Ovary (tissue), 9 donors: ENCODE results near the gene SPRED3. TPM values are rescaled to one million over a fixed set of nuclear protein-coding genes. Genes with fewer than 3 reads are reported as not detected.
"Not testable (repeated sequence)": the region's sequence is repeated elsewhere in the genome, so short reads cannot be mapped to it uniquely, and the experiment has no call there.

Experiments used
- DNase-seq, 5 donors: peaks; one replicate each; pipeline ENCODE4 v3.0.0-alpha.2; 2019 to 2020
- H3K27ac ChIP-seq, 2 donors: fragments of 200-600 bp; one replicate each; pipeline versions ENCODE4 v1.5.1 to v1.8.0; 2019 to 2022
- H3K27me3 ChIP-seq: fragments of 200-600 bp; one replicate; pipeline ENCODE4 v1.8.0; 2022
- H3K36me3 ChIP-seq: fragments of 200-600 bp; sonication (generic); one replicate; pipeline ENCODE4 v1.5.1; 2019
- H3K4me1 ChIP-seq: one replicate; pipeline ENCODE4 v1.8.1; 2013; ENCODE audit warnings: mild to moderate bottlenecking, moderate library complexity; ENCODE audit not compliant: insufficient read depth
- H3K4me3 ChIP-seq: fragments of 200-600 bp; sonication (generic); one replicate; pipeline ENCODE4 v1.5.1; 2017
- H3K9me3 ChIP-seq, 2 donors: fragments of 200-600 bp in 1 of 2; sonication (generic) in 1 of 2; one replicate each; pipeline versions ENCODE4 v1.5.1 to v1.8.1; 2013 to 2019; ENCODE audit warnings: mild to moderate bottlenecking in 1 of 2, moderate library complexity in 1 of 2
- CTCF ChIP-seq, 3 donors: fragments of 450-650 bp in 2 of 3; fragments of 200-600 bp in 1 of 3; IDR thresholded peaks; one replicate each; pipeline versions ENCODE4 v1.5.1 to v1.8.0; 2016 to 2022; ENCODE audit warnings: antibody characterized with exemption in 3 of 3, mild to moderate bottlenecking in 1 of 3
- EP300 ChIP-seq: sonication (generic); formaldehyde crosslinking; IDR thresholded peaks from one replicate; pipeline ENCODE4 v1.6.1; 2017; ENCODE audit warnings: antibody characterized with exemption
- POLR2A ChIP-seq: fragments of 450-650 bp; IDR thresholded peaks from one replicate; pipeline ENCODE4 v1.6.1; 2017; ENCODE audit warnings: antibody characterized with exemption, mild to moderate bottlenecking, moderate library complexity
- WGBS, 3 donors: extraction: QIAGEN DNeasy Blood & Tissue Kit in 1 of 3; methylation state at CpG; one replicate each; pipeline versions ENCODE4 v1.1.5 to v1.1.7; 2013 to 2017; 5-methylcytosine and 5-hydroxymethylcytosine counted together
- intact Hi-C, 4 donors: fragments of 100-400 bp; cut with DNase I; formaldehyde crosslinking; loops; one replicate each; pipeline versions ENCODE4 v1.11.0 to v1.15.1; 2022 to 2023
- polyA plus RNA-seq, 2 donors: library from polyadenylated mRNA; stranded (reverse); fragments of 200-250 nt in 1 of 2; fragments of 350-450 nt in 1 of 2; fragmentation: Illumina TruSeq in 1 of 2; extraction: RNeasy Lipid Tissue Mini Kit (QIAGEN cat#74804) in 1 of 2; gene quantifications; one replicate each; pipeline ENCODE4 v1.2.3, GENCODE V29; 2013 to 2014
- total RNA-seq, 7 donors: library from RNA; depleted of rRNA in 2 of 7; stranded (reverse); fragments of >200 nt in 2 of 7; fragmentation: NEBNext Ultra II Directional in 3 of 7; extraction: Animal tissue kit (Norgen Biotek cat#: 25700) in 3 of 7; gene quantifications; one replicate each; pipeline versions ENCODE4 v1.1.0 to v1.2.4, GENCODE V29; 2016 to 2023
- donor health status: DM: no; HTN: no; CAD: no; lungs with moderate emphysema.
- donor health status: DM: no; HTN: no; CAD: no.
- donor health status: Bipolar disorder and iron deficiency.
- donor health status: DM: yes; HTN: yes; CAD: no.
- donor health status: DM: no; HTN: no; CAD: no.
- donor health status: DM: yes; HTN: yes; CAD: no.

Gene SPRED3
- total and polyA plus RNA-seq, 9 donors, result 0.24 to 2.1 (median 0.84) TPM

GRCh38 chr19:38362076-38362945, 26.2 kb upstream of the SPRED3 start:
- Histone ChIP-seq H3K9me3 (no peaks in the 10 kb centered on the region), H3K36me3 (no peaks in the 10 kb centered on the region), H3K27me3 (no peaks in the 10 kb centered on the region), H3K27ac (no peak overlapping the region), H3K4me3 (peak overlapping the region; percentile 14), H3K4me1 (peaks cover 3% of the 10 kb centered on the region)
- intact Hi-C loops, result no loop called here
- TF ChIP-seq CTCF (IDR thresholded peaks at IDR 0.05), result no peak
- no peak for TF ChIP-seq EP300
- no peak for TF ChIP-seq POLR2A
- WGBS, 3 donors, result 1 to 2% (median 1%) methylated on average over 60 to 68 of the region's 68 CpGs
- peak; percentile 42 to 73 (median 69) for DNase-seq

- intact Hi-C loops, H3K4me3 ChIP-seq, H3K9me3 ChIP-seq, DNase-seq, H3K27me3 ChIP-seq, H3K36me3 ChIP-seq, H3K27ac ChIP-seq, H3K4me1 ChIP-seq: not testable (repeated sequence)
- 69 to 72% (median 70%) methylated on average over 15 to 16 of the region's 16 CpGs for WGBS, 3 donors
Observed at GRCh38 chr19:38362946-38363688, 25.4 kb upstream of the SPRED3 start.

GRCh38 chr19:38367041-38367440, 21.5 kb upstream of the SPRED3 start:
- 70 to 72% (median 70%) methylated on average over 12 of the region's 12 CpGs for WGBS, 3 donors
- intact Hi-C loops, result no loop called here

GRCh38 chr19:38369584-38369983, 18.9 kb upstream of the SPRED3 start:
- no peaks in the 10 kb centered on the region for H3K4me1 ChIP-seq
- H3K9me3 ChIP-seq, result no peaks in the 10 kb centered on the region
- TF ChIP-seq EP300, result no peak
- H3K36me3 ChIP-seq, result no peaks in the 10 kb centered on the region
- intact Hi-C loops, result no loop called here
- no peak for DNase-seq
- no peaks in the 10 kb centered on the region for H3K27me3 ChIP-seq
- no peak overlapping the region for H3K4me3 ChIP-seq
- WGBS, 3 donors, result 83 to 88% (median 86%) methylated on average over 2 of the region's 2 CpGs
- H3K27ac ChIP-seq, result no peak overlapping the region

More at GRCh38 chr19:38367041-38367440, 21.5 kb upstream of the SPRED3 start:
- H3K36me3 ChIP-seq, result no peaks in the 10 kb centered on the region
- H3K27me3 ChIP-seq, result no peaks in the 10 kb centered on the region
- H3K27ac ChIP-seq, result no peak overlapping the region
- H3K4me1 ChIP-seq, result peaks cover under 1% of the 10 kb centered on the region
- no peak for TF ChIP-seq POLR2A
- TF ChIP-seq EP300, result no peak
- no peak for TF ChIP-seq CTCF (IDR thresholded peaks at IDR 0.05)
- H3K4me3 ChIP-seq, result no peak overlapping the region
- no peaks in the 10 kb centered on the region for H3K9me3 ChIP-seq
- DNase-seq, result no peak

- intact Hi-C loops, result loop anchor here in 1 of 4 donors (5.0 kb wide), 1 partner anchor 33 kb away; the partner anchor contains the start of gene CATSPERG
- Histone ChIP-seq H3K4me3 (no peak overlapping the region), H3K27ac (no peak overlapping the region), H3K9me3 (no peaks in the 10 kb centered on the region), H3K27me3 (no peaks in the 10 kb centered on the region), H3K4me1 (peaks cover 2% of the 10 kb centered on the region), H3K36me3 (no peaks in the 10 kb centered on the region)
- DNase-seq, result no peak
- TF ChIP-seq POLR2A, result no peak
- TF ChIP-seq EP300, result no peak
- no peak for TF ChIP-seq CTCF (IDR thresholded peaks at IDR 0.05)
- 66 to 71% (median 69%) methylated on average over 12 of the region's 12 CpGs for WGBS, 3 donors
Observed at GRCh38 chr19:38370299-38370698, 18.2 kb upstream of the SPRED3 start.
